GM21390 (cell line): ENCODE measurements around the gene MEGF6.

Experiments used
- ATAC-seq: cut with Tn5 transposase; IDR thresholded peaks from one replicate; pipeline ENCODE4 v1.9.1; 2021; ENCODE audit not compliant: unreplicated experiment

The MEGF6 gene

GRCh38 chr1:3453203-3453761, 158.0 kb downstream of the MEGF6 start:
- ATAC-seq = no peak

GRCh38 chr1:3452866-3453175, 158.5 kb downstream of the MEGF6 start:
- ATAC-seq = no peak

GRCh38 chr1:3451994-3452865, 159.1 kb downstream of the MEGF6 start:
- no peak for ATAC-seq

GRCh38 chr1:3450983-3451382, 160.3 kb downstream of the MEGF6 start:
- no peak for ATAC-seq

DNA sequence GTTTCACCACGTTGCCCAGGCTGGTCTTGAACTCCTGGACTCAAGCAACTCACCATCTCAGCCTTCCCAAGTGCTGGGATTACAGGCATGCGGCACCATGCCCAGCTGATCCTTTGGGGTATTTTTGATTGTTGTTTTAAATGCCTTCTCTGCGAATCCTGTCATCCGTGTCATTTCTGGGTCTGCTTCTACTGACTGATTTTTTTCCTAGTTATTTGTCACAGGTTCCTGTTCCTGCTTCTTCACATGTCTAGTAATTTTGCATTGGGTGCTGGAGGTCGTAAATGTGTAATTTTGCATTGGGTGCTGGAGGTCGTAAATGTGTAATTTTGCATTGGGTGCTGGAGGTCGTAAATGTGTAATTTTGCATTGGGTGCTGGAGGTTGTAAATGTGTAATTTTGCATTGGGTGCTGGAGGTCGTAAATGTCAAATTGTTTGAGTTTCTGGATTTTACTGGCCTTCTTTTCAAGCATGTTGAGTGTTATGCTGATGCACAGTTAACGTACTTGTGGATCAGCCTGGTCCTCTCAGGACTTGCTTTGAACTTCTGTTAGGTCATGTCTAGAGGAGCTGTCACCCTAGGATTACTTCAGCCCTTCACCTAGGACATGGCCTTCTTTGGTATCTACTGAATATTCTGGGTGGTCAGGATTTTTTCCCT, 161.0 kb downstream of the MEGF6 start:
- no peak for ATAC-seq

DNA sequence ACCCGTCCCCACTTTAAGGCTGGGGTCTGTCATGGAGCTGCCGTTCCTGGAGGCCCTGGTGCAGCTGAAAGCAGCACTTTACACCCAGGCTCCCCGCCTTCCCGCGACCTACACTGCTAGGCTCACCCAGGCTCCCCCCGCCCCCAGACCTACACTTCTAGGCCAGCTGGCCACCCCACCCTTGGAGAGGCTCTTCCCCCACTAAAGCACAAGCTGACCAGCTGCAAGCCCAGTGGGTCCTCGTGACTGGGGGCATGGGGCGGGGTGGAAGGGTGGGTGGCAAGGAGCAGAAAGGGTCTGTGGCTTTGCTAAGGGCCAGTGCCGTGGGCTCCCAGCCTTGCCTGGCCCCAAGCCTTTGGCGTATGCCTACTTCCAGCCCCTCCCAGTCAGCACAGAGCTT, 166.6 kb downstream of the MEGF6 start:
- ATAC-seq = no peak

- ATAC-seq = no peak
These were observed 167.0 kb downstream of the MEGF6 start for GRCh38 chr1:3444298-3444697.

DNA sequence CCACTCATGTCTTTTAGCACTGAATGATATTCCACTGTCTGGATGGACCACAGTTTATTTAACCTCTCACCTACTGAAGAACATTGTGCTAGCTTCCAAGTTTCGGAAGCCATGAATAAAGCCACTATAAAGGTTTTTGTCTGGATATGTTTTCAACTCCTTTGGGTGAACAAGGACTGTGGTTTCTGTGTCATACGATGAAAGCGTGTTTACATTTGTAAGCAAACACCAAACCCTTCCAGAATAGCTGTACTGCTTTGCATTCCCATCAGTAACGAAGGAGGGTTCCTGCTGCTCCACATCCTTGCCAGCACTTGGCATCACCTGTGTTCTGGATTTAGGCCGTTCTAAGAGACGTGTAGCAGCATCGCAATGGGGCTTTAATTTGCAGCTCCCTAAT, 167.5 kb downstream of the MEGF6 start:
- no peak for ATAC-seq

- no peak for ATAC-seq
These were observed 168.4 kb downstream of the MEGF6 start for GRCh38 chr1:3442901-3443300.

GRCh38 chr1:3442331-3442730, 169.0 kb downstream of the MEGF6 start:
- ATAC-seq = no peak

- no peak for ATAC-seq
These were observed 169.4 kb downstream of the MEGF6 start for GRCh38 chr1:3441880-3442279.

DNA sequence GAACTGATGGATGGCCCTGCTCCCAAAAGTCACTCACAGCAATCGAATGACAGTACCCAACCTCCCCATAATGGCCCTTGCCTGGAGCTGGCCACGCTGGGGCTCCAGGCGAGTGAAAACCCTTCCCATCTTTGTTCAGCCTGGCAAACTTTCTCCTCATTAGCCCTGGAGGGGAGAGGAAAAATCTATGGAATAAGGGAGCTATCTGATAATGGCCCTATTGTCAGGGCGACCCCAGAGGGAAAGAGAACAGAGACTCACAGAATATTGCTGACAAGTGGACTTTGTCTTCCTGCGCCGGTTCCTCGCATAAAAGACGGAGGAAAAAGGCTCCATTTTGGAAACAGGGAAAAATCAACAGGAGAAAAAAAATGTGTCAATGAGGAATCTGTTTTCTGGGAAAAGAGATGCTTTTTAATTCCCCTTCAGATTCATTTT, 169.9 kb downstream of the MEGF6 start:
- no peak for ATAC-seq

- no peak for ATAC-seq
These were observed 170.4 kb downstream of the MEGF6 start for GRCh38 chr1:3440711-3441409.

DNA sequence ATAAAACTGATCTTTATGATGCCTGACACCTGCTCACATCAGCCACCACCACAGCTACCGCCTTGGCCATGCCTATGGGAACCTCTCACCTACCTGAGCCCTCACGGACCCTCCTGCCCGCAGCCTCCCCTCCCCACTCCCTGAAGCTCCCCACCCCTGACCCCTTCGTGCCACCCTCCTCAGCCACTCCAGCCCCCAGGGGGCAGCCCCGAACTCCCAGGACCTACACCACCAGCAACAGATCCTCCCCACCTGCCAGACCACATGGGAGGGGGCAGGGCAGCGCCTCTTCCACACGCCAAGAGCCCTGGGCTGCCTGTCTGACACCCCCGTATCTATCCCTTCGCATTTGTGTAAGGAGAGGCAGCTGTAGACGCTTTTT, 171.0 kb downstream of the MEGF6 start:
- no peak for ATAC-seq
